Astrocyte (in vitro differentiated cells and primary cell): ENCODE results near the gene ATP5F1D.

Experiments
- EZH2 ChIP-seq: IDR thresholded peaks from 2 replicates; pipeline ENCODE4 v1.6.1; 2012; ENCODE audit warnings: mild to moderate bottlenecking, low read length, inconsistent platforms; ENCODE audit not compliant: insufficient read depth
- TF ChIP-seq, protein P1 (sequence below): IDR thresholded peaks from 2 replicates; pipeline ENCODE4 v1.5.1; 2011; ENCODE audit warnings: low read depth, mild to moderate bottlenecking, inconsistent platforms, low read length, moderate library complexity; ENCODE audit not compliant: insufficient read depth

DNA sequence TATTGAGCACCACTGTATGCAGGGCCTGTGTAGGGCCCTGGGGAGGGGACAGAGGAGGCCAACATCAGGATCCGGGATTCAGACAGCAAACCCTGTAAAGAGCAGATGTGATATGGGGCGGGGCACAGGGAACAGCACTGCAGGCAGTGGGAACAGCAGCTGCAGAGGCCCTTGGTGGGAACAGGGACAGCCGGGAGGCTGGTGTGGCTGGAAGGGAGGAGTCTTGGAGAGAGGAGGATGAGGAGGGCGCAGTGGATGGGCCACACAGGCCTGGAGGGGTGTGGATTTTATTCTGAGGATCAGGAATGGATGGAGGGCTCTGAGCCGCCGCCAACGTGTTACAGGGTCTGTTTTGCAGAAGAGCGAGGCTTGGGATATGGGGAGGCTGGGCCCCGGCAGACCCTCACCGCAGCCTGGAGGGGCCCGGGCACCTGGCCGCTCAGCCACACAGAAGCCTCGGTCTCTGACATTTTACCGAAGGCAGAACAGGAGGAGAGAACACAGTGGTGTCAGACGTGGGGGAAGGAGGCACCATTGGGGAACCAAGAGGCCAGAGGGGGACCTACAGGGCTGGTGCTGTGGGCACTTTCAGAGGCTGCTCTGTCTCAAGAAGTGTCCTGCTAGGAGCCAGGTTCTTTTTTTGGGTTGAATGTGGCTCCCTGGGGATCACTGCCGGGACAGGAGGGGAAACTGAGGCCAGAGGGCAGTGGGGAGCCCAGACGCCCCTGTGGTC lies 51.0 kb downstream of the ATP5F1D start:
- TF ChIP-seq, protein P1, sequence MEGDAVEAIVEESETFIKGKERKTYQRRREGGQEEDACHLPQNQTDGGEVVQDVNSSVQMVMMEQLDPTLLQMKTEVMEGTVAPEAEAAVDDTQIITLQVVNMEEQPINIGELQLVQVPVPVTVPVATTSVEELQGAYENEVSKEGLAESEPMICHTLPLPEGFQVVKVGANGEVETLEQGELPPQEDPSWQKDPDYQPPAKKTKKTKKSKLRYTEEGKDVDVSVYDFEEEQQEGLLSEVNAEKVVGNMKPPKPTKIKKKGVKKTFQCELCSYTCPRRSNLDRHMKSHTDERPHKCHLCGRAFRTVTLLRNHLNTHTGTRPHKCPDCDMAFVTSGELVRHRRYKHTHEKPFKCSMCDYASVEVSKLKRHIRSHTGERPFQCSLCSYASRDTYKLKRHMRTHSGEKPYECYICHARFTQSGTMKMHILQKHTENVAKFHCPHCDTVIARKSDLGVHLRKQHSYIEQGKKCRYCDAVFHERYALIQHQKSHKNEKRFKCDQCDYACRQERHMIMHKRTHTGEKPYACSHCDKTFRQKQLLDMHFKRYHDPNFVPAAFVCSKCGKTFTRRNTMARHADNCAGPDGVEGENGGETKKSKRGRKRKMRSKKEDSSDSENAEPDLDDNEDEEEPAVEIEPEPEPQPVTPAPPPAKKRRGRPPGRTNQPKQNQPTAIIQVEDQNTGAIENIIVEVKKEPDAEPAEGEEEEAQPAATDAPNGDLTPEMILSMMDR = no peak
- TF ChIP-seq EZH2 = no peak
